GM19099 (cell line): ENCODE measurements around the gene SLC22A16.

Experiments
- POLR2A ChIP-seq: IDR thresholded peaks from 3 replicates; pipeline ENCODE4 v1.6.1; 2011; ENCODE audit warnings: low read depth; ENCODE audit not compliant: insufficient read length; ENCODE audit errors: extremely low read depth

Gene SLC22A16

DNA sequence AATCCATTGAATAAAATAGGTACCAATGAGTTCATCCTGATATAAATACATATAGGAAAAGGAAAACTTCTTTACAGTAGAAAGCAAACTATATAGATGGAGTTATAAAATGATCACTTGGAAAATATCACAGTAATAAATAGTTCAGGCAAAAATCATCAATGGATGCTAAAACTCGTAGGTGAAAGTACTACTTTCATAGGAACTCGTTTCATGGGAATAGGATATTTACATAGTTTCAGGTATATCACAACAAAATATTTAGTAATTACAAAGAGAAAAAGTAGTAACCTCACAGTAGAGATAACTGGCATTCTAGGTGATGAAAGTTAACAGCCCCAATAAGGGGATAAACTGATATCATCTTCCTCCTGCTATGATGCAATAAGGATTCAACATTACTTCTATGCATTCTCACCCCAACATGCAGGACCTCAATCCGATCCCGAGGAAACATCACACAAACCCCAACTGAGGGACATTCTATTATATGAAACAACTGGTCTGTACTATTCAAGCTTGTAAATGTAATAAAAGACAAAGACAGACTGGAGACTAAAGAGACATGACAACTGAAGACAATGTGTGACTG, 74.7 kb downstream of the SLC22A16 start:
- no peak for TF ChIP-seq POLR2A

DNA sequence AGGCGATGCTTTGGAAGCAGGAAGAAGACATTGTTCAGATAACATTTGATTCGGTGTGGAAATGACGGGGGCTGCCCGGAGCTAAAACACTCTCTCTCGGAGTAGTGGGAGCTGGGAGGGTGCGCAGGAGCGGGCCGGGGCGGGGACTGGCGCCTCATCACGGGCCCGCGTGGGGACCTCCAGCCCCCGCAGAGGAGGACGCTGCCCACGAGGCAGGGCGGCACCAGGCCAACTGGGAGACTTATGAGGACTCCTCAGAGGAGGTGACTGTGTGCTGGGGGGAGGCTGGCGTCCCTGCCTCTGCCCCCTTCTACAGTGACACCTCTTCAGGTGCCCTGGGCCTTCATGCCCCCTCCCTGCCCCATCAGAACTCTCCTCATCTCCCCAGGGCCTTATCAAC, 76.2 kb downstream of the SLC22A16 start:
- no peak for TF ChIP-seq POLR2A

DNA sequence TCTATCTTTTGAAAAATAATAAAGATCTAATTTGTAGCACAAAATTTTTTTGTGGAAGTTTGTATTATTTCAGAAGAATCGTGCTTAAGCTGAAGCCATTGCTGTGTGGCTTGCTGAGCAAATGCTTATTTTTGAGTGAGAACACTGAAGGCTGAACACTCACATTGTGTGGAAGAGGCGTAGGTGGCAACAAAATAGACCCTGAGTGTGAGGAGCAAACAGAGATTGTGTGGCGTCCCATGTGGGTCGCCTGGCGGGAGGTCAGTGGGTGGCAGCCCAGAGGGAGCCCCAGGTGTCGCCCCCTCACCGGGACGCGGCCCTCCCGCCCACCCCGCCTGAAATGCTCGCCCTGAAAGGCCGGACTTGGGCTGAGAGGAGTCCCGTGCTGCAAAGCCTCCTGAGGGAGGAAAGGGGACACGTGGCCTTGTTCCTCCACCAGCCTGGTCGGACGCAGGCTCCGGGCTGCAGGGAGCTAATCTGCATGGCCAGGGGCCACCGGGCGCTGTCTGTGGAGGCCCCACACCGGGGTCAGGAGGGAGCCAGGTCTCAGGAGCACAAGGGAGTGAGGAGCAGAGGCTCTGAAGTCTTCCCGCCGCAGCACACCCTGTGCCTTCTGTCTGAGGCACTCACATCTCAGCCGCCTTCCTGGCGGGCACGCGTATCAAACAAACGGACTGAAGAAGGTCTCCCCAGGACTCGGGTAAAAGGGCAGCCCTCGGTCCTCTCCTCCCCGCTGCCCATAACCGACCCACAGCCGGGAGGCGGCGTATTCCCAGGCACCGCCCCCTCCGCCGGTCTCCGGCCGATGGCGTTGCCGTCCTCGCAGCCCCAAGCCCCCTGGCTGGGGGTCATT, 77.0 kb downstream of the SLC22A16 start:
- no peak for TF ChIP-seq POLR2A

GRCh38 chr6:110398778-110399177, 77.6 kb downstream of the SLC22A16 start:
- TF ChIP-seq POLR2A: no peak

GRCh38 chr6:110395221-110395620, 81.2 kb downstream of the SLC22A16 start:
- no peak for TF ChIP-seq POLR2A

DNA sequence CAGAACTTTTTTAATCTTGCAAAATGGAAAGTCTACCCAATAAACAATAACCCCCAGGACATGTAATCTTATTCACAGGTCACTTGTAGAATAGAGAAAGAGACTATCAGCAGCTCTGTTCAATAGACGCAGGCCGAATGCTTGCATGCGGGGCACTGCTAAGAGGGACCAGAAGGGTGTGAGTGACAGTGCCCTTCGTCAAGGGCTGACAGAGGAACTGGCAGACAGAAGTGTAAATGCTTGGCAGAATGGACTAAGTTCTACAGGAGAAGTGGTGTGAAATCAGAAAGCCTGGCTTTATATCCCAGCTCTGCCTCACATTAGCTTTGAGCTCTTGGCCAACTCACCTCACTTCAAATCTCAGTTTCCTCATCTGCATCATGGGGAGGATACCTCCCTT, 82.0 kb downstream of the SLC22A16 start:
- TF ChIP-seq POLR2A: no peak

GRCh38 chr6:110392727-110393126, 83.7 kb downstream of the SLC22A16 start:
- TF ChIP-seq POLR2A: no peak

GRCh38 chr6:110390404-110390803, 86.0 kb downstream of the SLC22A16 start:
- no peak for TF ChIP-seq POLR2A

DNA sequence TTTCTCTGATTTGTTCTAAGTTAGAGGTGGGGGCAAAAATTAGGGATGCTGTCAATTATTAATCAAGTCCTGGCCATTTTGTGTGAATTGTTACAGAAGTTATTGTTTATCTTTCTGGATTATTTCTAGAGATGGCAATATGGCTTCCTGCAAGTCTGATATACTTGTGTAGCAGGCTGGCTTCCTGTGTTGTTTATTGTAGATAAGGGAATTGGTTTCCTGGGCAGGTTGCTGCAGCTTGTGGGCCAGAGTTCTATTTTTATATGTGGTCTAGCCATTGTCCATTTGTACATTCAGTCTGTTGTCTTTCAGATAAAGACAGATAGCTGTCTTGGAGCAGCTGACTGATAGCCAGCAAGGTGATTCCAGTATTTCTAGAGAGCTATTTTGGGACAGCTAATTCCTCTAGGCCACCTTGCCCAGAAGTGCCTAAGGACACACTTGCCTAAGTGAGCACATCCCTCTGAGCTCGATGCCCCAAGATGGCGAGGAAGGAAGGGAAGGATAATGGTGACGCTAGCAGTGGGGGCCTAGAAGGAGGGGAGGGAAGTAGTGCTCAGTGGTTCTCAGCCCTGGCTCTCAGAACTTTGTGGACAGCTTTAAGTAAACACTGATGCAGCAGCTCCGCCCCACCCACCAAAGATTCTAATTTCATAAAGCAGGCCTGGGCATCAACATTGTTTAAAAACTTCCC, 86.6 kb downstream of the SLC22A16 start:
- no peak for TF ChIP-seq POLR2A

- TF ChIP-seq POLR2A: no peak
Measured at GRCh38 chr6:110387986-110388385, 88.4 kb downstream of the SLC22A16 start.

- no peak for TF ChIP-seq POLR2A
Measured at GRCh38 chr6:110385458-110385863, 91.0 kb downstream of the SLC22A16 start.

- no peak for TF ChIP-seq POLR2A
Measured at GRCh38 chr6:110378552-110378951, 97.9 kb downstream of the SLC22A16 start.
